ENCODE results near the gene ASTN2. TPM values are rescaled to one million over a fixed set of nuclear protein-coding genes. Genes with fewer than 3 reads are reported as not detected.

Gene ASTN2
- total and polyA plus RNA-seq, 2 experiments from 2014 or later, result 7.0 to 24.6 TPM

DNA sequence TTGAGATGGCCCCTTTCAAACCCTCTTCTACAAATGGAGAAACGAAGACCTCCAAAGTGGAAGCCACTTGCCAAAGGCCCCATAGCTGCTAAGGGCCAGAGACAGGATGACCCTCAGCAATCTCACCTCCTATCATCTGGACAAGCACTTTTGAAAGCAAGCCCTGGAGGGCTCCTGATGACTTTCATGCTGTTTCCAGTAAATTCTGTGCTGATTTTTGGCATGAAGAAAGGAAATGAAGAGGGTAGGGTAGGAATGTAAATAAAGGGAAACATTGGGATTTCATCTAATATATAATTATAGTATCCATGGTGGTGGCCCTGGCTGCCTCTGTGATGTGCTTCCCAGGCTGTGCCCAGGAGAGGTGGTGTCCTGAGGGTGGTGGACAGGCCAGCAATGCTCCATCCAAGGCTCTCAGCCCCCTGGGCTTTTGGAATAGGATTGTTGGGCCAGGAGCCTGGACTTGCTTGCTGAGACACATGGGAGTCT is 935.8 kb downstream of the ASTN2 start:
- H3K27me3 Mint-ChIP-seq (ENCODE audit: insufficient read depth, low read depth, poor library complexity), result peaks cover 7% of the 10 kb centered on the region
- Histone ChIP-seq H3K4me1 (ENCODE audit: insufficient read depth) (peaks cover 26% of the 10 kb centered on the region), H3F3A (replicated peaks; ENCODE audit: low read depth) (no peaks in the 10 kb centered on the region), H2AFZ (no peak overlapping the region), H3K4me3 (no peak overlapping the region), H3K27ac (ENCODE audit: low read depth) (no peak overlapping the region), H3K79me2 (replicated peaks; ENCODE audit: insufficient read depth) (no peaks in the 10 kb centered on the region), H4K20me1 (replicated peaks; ENCODE audit: insufficient read depth) (no peaks in the 10 kb centered on the region), H3K4me2 (no peak overlapping the region), H3K27me3 (ENCODE audit: insufficient read depth) (no peaks in the 10 kb centered on the region), H3K9me2 (ENCODE audit: insufficient read depth) (0 out of 2 replicates have a peak, but pooled peaks cover 10% of the 10 kb centered on the region), H3K36me3 (ENCODE audit: insufficient read depth) (no peaks in the 10 kb centered on the region)
- H3K36me3 Mint-ChIP-seq (ENCODE audit: low read depth), result peaks cover 3% of the 10 kb centered on the region; the same call in 1 of the 3 replicates
- DNase-seq (ENCODE audit: low spot score) (no peak), ATAC-seq (no peak)
- TF ChIP-seq JUNB (IDR thresholded peaks at IDR 0.05; ENCODE audit: unreplicated experiment), result no peak
- TF ChIP-seq, protein P1, sequence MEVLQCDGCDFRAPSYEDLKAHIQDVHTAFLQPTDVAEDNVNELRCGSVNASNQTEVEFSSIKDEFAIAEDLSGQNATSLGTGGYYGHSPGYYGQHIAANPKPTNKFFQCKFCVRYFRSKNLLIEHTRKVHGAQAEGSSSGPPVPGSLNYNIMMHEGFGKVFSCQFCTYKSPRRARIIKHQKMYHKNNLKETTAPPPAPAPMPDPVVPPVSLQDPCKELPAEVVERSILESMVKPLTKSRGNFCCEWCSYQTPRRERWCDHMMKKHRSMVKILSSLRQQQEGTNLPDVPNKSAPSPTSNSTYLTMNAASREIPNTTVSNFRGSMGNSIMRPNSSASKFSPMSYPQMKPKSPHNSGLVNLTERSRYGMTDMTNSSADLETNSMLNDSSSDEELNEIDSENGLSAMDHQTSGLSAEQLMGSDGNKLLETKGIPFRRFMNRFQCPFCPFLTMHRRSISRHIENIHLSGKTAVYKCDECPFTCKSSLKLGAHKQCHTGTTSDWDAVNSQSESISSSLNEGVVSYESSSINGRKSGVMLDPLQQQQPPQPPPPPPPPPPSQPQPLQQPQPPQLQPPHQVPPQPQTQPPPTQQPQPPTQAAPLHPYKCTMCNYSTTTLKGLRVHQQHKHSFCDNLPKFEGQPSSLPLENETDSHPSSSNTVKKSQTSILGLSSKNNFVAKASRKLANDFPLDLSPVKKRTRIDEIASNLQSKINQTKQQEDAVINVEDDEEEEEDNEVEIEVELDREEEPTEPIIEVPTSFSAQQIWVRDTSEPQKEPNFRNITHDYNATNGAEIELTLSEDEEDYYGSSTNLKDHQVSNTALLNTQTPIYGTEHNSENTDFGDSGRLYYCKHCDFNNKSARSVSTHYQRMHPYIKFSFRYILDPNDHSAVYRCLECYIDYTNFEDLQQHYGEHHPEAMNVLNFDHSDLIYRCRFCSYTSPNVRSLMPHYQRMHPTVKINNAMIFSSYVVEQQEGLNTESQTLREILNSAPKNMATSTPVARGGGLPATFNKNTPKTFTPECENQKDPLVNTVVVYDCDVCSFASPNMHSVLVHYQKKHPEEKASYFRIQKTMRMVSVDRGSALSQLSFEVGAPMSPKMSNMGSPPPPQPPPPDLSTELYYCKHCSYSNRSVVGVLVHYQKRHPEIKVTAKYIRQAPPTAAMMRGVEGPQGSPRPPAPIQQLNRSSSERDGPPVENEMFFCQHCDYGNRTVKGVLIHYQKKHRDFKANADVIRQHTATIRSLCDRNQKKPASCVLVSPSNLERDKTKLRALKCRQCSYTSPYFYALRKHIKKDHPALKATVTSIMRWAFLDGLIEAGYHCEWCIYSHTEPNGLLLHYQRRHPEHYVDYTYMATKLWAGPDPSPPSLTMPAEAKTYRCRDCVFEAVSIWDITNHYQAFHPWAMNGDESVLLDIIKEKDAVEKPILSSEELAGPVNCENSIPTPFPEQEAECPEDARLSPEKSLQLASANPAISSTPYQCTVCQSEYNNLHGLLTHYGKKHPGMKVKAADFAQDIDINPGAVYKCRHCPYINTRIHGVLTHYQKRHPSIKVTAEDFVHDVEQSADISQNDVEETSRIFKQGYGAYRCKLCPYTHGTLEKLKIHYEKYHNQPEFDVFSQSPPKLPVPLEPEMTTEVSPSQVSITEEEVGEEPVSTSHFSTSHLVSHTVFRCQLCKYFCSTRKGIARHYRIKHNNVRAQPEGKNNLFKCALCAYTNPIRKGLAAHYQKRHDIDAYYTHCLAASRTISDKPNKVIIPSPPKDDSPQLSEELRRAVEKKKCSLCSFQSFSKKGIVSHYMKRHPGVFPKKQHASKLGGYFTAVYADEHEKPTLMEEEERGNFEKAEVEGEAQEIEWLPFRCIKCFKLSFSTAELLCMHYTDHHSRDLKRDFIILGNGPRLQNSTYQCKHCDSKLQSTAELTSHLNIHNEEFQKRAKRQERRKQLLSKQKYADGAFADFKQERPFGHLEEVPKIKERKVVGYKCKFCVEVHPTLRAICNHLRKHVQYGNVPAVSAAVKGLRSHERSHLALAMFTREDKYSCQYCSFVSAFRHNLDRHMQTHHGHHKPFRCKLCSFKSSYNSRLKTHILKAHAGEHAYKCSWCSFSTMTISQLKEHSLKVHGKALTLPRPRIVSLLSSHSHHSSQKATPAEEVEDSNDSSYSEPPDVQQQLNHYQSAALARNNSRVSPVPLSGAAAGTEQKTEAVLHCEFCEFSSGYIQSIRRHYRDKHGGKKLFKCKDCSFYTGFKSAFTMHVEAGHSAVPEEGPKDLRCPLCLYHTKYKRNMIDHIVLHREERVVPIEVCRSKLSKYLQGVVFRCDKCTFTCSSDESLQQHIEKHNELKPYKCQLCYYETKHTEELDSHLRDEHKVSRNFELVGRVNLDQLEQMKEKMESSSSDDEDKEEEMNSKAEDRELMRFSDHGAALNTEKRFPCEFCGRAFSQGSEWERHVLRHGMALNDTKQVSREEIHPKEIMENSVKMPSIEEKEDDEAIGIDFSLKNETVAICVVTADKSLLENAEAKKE (CRISPR knock-in tag; IDR thresholded peaks at IDR 0.05), result no peak
- no peak for TF ChIP-seq EZH2 (IDR thresholded peaks at IDR 0.05; ENCODE audit: low read depth, unreplicated experiment)
- TF ChIP-seq ZNF114 (CRISPR knock-in tag; IDR thresholded peaks at IDR 0.05), result no peak
- no peak for TF ChIP-seq CREB1 (CRISPR knock-in tag; IDR thresholded peaks at IDR 0.05; ENCODE audit: low read depth)
- TF ChIP-seq EZH2phosphoT487 (IDR thresholded peaks at IDR 0.05; ENCODE audit: unreplicated experiment), result no peak
- TF ChIP-seq STAT1 (IDR thresholded peaks at IDR 0.05; ENCODE audit: unreplicated experiment), result no peak
- no peak for TF ChIP-seq NANOG (IDR thresholded peaks at IDR 0.05; ENCODE audit: borderline replicate concordance)
- no peak for TF ChIP-seq POLR2AphosphoS5 (IDR thresholded peaks at IDR 0.05; ENCODE audit: low read depth)
- TF ChIP-seq ZNF331 (CRISPR knock-in tag; IDR thresholded peaks at IDR 0.05; ENCODE audit: low read depth), result no peak
- TF ChIP-seq, protein P2, sequence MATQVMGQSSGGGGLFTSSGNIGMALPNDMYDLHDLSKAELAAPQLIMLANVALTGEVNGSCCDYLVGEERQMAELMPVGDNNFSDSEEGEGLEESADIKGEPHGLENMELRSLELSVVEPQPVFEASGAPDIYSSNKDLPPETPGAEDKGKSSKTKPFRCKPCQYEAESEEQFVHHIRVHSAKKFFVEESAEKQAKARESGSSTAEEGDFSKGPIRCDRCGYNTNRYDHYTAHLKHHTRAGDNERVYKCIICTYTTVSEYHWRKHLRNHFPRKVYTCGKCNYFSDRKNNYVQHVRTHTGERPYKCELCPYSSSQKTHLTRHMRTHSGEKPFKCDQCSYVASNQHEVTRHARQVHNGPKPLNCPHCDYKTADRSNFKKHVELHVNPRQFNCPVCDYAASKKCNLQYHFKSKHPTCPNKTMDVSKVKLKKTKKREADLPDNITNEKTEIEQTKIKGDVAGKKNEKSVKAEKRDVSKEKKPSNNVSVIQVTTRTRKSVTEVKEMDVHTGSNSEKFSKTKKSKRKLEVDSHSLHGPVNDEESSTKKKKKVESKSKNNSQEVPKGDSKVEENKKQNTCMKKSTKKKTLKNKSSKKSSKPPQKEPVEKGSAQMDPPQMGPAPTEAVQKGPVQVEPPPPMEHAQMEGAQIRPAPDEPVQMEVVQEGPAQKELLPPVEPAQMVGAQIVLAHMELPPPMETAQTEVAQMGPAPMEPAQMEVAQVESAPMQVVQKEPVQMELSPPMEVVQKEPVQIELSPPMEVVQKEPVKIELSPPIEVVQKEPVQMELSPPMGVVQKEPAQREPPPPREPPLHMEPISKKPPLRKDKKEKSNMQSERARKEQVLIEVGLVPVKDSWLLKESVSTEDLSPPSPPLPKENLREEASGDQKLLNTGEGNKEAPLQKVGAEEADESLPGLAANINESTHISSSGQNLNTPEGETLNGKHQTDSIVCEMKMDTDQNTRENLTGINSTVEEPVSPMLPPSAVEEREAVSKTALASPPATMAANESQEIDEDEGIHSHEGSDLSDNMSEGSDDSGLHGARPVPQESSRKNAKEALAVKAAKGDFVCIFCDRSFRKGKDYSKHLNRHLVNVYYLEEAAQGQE (IDR thresholded peaks at IDR 0.05; ENCODE audit: unreplicated experiment), result no peak
- TF ChIP-seq, protein P3, sequence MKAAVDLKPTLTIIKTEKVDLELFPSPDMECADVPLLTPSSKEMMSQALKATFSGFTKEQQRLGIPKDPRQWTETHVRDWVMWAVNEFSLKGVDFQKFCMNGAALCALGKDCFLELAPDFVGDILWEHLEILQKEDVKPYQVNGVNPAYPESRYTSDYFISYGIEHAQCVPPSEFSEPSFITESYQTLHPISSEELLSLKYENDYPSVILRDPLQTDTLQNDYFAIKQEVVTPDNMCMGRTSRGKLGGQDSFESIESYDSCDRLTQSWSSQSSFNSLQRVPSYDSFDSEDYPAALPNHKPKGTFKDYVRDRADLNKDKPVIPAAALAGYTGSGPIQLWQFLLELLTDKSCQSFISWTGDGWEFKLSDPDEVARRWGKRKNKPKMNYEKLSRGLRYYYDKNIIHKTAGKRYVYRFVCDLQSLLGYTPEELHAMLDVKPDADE (IDR thresholded peaks at IDR 0.05), result no peak
- TF ChIP-seq, protein P4, sequence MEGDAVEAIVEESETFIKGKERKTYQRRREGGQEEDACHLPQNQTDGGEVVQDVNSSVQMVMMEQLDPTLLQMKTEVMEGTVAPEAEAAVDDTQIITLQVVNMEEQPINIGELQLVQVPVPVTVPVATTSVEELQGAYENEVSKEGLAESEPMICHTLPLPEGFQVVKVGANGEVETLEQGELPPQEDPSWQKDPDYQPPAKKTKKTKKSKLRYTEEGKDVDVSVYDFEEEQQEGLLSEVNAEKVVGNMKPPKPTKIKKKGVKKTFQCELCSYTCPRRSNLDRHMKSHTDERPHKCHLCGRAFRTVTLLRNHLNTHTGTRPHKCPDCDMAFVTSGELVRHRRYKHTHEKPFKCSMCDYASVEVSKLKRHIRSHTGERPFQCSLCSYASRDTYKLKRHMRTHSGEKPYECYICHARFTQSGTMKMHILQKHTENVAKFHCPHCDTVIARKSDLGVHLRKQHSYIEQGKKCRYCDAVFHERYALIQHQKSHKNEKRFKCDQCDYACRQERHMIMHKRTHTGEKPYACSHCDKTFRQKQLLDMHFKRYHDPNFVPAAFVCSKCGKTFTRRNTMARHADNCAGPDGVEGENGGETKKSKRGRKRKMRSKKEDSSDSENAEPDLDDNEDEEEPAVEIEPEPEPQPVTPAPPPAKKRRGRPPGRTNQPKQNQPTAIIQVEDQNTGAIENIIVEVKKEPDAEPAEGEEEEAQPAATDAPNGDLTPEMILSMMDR (conservative IDR thresholded peaks at IDR 0.05; ENCODE audit: low read depth in 2 of 2), result no peak
- H3K4me1 Mint-ChIP-seq, result peaks cover 31% of the 10 kb centered on the region
- H3K9me3 Mint-ChIP-seq, result no peaks in the 10 kb centered on the region
- H3K27ac Mint-ChIP-seq, result no peak overlapping the region
- no peak overlapping the region for H3K4me3 Mint-ChIP-seq

Data from GM23338 (cell line).